22Rv1 (cell line): Measurements from ENCODE around the gene EIF1.

Source experiments
- ZFX ChIP-seq: fragments of 450-650 bp; IDR thresholded peaks from 2 replicates; pipeline ENCODE4 v1.6.1; 2017; ENCODE audit warnings: antibody characterized with exemption, borderline replicate concordance
- TF ChIP-seq, protein P1 (sequence below): fragments of 450-650 bp; IDR thresholded peaks from 2 replicates; pipeline ENCODE4 v1.5.1; 2017; ENCODE audit warnings: mild to moderate bottlenecking

DNA sequence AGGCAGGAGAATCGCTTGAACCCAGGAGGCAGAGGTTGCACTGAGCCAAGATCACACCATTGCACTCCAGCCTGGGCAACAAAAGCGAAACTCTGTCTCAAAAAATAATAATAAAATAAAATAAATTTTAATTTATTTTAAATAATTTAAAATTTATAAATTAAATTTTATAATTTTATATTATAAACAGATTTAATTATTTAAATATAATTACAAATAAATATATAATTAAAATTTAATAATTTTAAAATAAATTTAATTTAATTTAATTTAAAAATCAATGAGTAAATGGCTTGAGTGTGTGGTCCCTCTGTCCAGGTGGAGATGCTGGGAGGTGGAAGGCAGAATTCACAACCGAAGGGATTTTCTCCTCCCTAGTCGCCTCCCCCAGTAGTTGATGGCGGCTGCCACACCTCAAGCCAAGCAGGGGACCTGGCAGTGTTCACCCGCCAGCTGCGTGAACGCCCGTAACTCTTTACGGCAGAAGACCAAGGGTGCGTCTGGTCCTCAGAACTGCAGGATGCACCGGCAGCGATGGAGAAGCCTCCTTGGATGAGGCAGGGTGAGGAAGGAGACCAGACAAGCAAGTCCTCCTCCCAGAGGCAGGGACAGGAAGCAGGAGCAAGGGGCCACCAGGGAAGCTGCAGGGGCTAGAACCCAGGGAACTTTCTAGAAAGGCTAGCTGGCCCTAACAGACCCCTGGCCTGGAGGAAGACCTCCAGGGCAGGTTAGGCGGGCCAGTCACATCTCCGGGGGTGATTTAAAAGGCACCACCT lies 41.5 kb upstream of the EIF1 start:
- TF ChIP-seq, protein P1, sequence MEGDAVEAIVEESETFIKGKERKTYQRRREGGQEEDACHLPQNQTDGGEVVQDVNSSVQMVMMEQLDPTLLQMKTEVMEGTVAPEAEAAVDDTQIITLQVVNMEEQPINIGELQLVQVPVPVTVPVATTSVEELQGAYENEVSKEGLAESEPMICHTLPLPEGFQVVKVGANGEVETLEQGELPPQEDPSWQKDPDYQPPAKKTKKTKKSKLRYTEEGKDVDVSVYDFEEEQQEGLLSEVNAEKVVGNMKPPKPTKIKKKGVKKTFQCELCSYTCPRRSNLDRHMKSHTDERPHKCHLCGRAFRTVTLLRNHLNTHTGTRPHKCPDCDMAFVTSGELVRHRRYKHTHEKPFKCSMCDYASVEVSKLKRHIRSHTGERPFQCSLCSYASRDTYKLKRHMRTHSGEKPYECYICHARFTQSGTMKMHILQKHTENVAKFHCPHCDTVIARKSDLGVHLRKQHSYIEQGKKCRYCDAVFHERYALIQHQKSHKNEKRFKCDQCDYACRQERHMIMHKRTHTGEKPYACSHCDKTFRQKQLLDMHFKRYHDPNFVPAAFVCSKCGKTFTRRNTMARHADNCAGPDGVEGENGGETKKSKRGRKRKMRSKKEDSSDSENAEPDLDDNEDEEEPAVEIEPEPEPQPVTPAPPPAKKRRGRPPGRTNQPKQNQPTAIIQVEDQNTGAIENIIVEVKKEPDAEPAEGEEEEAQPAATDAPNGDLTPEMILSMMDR, result no peak
- TF ChIP-seq ZFX, result no peak
